WTC11 (cell line): ENCODE results near the gene TTC7B. TPM values are rescaled to one million over a fixed set of nuclear protein-coding genes. Genes with fewer than 3 reads are reported as not detected.

ENCODE experiments used
- ATAC-seq: fragments of 200-7000 bp; cut with Tn5 transposase; 2 replicates; pipeline ENCODE4 v1.10.0; 2021; ENCODE audit warnings: mild to moderate bottlenecking, moderate library complexity
- CTCF ChIA-PET: fragments of 300-600 bp; sonication (Branson Sonifier 250); formaldehyde crosslinking; loops from one replicate; lab custom pipeline; 2021; ENCODE audit warnings: antibody characterized with exemption; lab: Charles Lee
- POLR2A ChIA-PET: fragments of 350-600 bp; sonication (Branson Sonifier 250); formaldehyde crosslinking; loops from one replicate; lab custom pipeline; 2021; ENCODE audit warnings: antibody characterized with exemption; lab: Charles Lee
- DNase-seq: peaks from one replicate; pipeline ENCODE4 v3.0.0; 2021; ENCODE audit warnings: low spot score
- H3K27ac Mint-ChIP-seq: 2 replicates; pipeline ENCODE4 v1.8.0; 2021; ENCODE audit warnings: mixed read lengths
- H3K27me3 Mint-ChIP-seq: 2 replicates; pipeline ENCODE4 v1.8.0; 2021; ENCODE audit warnings: low read depth, mild to moderate bottlenecking, moderate library complexity, mixed read lengths
- H3K36me3 Mint-ChIP-seq: 2 replicates; pipeline ENCODE4 v1.8.0; 2021; ENCODE audit warnings: mixed read lengths
- H3K4me1 Mint-ChIP-seq: 2 replicates; pipeline ENCODE4 v1.8.0; 2022; ENCODE audit warnings: mixed read lengths
- H3K4me3 Mint-ChIP-seq: 2 replicates; pipeline ENCODE4 v1.8.0; 2021; ENCODE audit warnings: mild to moderate bottlenecking, moderate library complexity, mixed read lengths
- H3K9me3 Mint-ChIP-seq: 2 replicates; pipeline ENCODE4 v1.8.0; 2021; ENCODE audit warnings: mixed read lengths
- CBFB ChIP-seq: sonication (generic); formaldehyde crosslinking; IDR thresholded peaks from 2 replicates; pipeline ENCODE4 v1.8.1; 2022; ENCODE audit warnings: mild to moderate bottlenecking, low read depth, missing genetic modification reagents
- EMX1 ChIP-seq: fragments of 250-450 bp; sonication (Bioruptor Pico); IDR thresholded peaks from 2 replicates; pipeline ENCODE4 v1.8.0; 2021; ENCODE audit warnings: mild to moderate bottlenecking
- GABPB1 ChIP-seq: sonication (generic); formaldehyde crosslinking; IDR thresholded peaks from 2 replicates; pipeline ENCODE4 v1.8.1; 2023; ENCODE audit warnings: mild to moderate bottlenecking, missing genetic modification reagents
- OVOL2 ChIP-seq: fragments of 250-450 bp; sonication (Bioruptor Pico); IDR thresholded peaks from 2 replicates; pipeline ENCODE4 v1.9.0; 2021; ENCODE audit warnings: mild to moderate bottlenecking, borderline replicate concordance
- SMAD4 ChIP-seq: sonication (generic); formaldehyde crosslinking; IDR thresholded peaks from 2 replicates; pipeline ENCODE4 v1.8.0; 2022; ENCODE audit warnings: mild to moderate bottlenecking, missing genetic modification reagents
- TEAD1 ChIP-seq: sonication (generic); formaldehyde crosslinking; IDR thresholded peaks from 2 replicates; pipeline ENCODE4 v1.8.0; 2022; ENCODE audit warnings: mild to moderate bottlenecking, missing genetic modification reagents
- TEAD4 ChIP-seq: sonication (generic); formaldehyde crosslinking; IDR thresholded peaks from 2 replicates; pipeline ENCODE4 v1.8.0; 2022; ENCODE audit warnings: mild to moderate bottlenecking, missing genetic modification reagents
- TP53 ChIP-seq: sonication (generic); formaldehyde crosslinking; IDR thresholded peaks from 2 replicates; pipeline ENCODE4 v1.8.1; 2023; ENCODE audit warnings: mild to moderate bottlenecking, missing genetic modification reagents
- ZNF121 ChIP-seq: sonication (generic); formaldehyde crosslinking; IDR thresholded peaks from 2 replicates; pipeline ENCODE4 v1.8.0; 2023; ENCODE audit warnings: missing genetic modification reagents
- ZNF138 ChIP-seq: sonication (generic); formaldehyde crosslinking; conservative IDR thresholded peaks from 2 replicates; pipeline ENCODE4 v1.8.1; 2022; ENCODE audit warnings: mild to moderate bottlenecking, moderate library complexity, missing genetic modification reagents
- ZNF263 ChIP-seq: sonication (generic); formaldehyde crosslinking; IDR thresholded peaks from 2 replicates; pipeline ENCODE4 v1.8.1; 2022; ENCODE audit warnings: low read depth, mild to moderate bottlenecking, moderate library complexity, missing genetic modification reagents
- ZNF317 ChIP-seq: sonication (generic); formaldehyde crosslinking; IDR thresholded peaks from 2 replicates; pipeline ENCODE4 v1.8.1; 2023; ENCODE audit warnings: low read depth, mild to moderate bottlenecking, moderate library complexity, missing genetic modification reagents, borderline replicate concordance
- ZNF423 ChIP-seq: fragments of 250-450 bp; sonication (Bioruptor Pico); IDR thresholded peaks from 2 replicates; pipeline ENCODE4 v2.1.2; 2022; ENCODE audit warnings: mild to moderate bottlenecking, moderate library complexity
- total RNA-seq: library from RNA; stranded (reverse); gene quantifications from 3 replicates; pipeline ENCODE4 v1.2.3, GENCODE V29; 2021
- TF ChIP-seq, protein P1 (sequence below): sonication (generic); formaldehyde crosslinking; IDR thresholded peaks from 2 replicates; pipeline ENCODE4 v1.8.0; 2022; ENCODE audit warnings: missing genetic modification reagents
- TF ChIP-seq, protein P2 (sequence below): fragments of 250-450 bp; sonication (Bioruptor Pico); IDR thresholded peaks from 2 replicates; pipeline ENCODE4 v1.8.0; 2021; ENCODE audit warnings: mild to moderate bottlenecking
- TF ChIP-seq, protein P3 (sequence below): fragments of 200-600 bp; IDR thresholded peaks from 2 replicates; pipeline ENCODE4 v1.8.0; 2022; ENCODE audit warnings: antibody characterized with exemption
- TF ChIP-seq, protein P4 (sequence below): sonication (generic); formaldehyde crosslinking; IDR thresholded peaks from 2 replicates; pipeline ENCODE4 v1.8.0; 2022; ENCODE audit warnings: mild to moderate bottlenecking, missing genetic modification reagents
- TF ChIP-seq, protein P5 (sequence below): sonication (generic); formaldehyde crosslinking; IDR thresholded peaks from 2 replicates; pipeline ENCODE4 v1.8.0; 2023; ENCODE audit warnings: mild to moderate bottlenecking, missing genetic modification reagents
- TF ChIP-seq, protein P6 (sequence below): sonication (generic); formaldehyde crosslinking; IDR thresholded peaks from 2 replicates; pipeline ENCODE4 v1.8.1; 2023; ENCODE audit warnings: mild to moderate bottlenecking, missing genetic modification reagents, moderate library complexity

Gene TTC7B
- total RNA-seq, 1 experiment from 2014 or later, result 27.6 TPM

DNA sequence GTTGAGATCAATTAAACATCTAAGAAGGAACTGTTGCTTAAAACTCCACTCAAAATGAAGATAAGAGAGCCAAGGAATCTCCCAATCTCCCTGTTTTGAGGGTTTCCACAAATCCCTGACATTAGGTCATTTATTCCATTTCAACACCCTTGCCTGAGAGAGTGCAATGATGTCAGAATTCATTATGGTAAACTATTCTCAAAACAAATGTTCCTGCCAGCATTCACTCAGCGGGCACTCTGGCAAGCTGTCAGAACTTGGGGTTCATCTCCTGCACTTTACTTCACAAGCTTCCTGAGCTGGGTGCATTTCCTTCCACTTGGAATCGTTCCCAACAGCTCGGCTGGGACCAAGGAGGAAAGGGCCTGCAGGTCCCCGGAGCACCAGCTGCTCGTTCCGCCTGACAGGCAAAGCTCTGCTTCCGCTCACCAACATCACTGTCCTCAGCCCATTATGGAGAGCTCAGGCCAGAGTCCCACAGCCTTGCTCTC is 117.8 kb downstream of the TTC7B start:
- ChIA-PET POLR2A (no interaction called here), CTCF (interaction anchor here (0.7 to 5.6 kb wide), 18 partner anchors 18 to 422 kb away, joined by 3 to 50 read pairs (median 6); no protein-coding TSS in a partner anchor)
- DNase-seq (no peak), ATAC-seq (no peak)
- Mint-ChIP-seq H3K36me3 (no peaks in the 10 kb centered on the region), H3K4me3 (no peak overlapping the region), H3K27ac (no peak overlapping the region), H3K4me1 (peaks cover 14% of the 10 kb centered on the region), H3K27me3 (no peaks in the 10 kb centered on the region), H3K9me3 (no peaks in the 10 kb centered on the region)
- TF ChIP-seq ZNF263 (CRISPR knock-in tag), result no peak
- no peak for TF ChIP-seq TEAD4 (CRISPR knock-in tag)
- no peak for TF ChIP-seq CBFB (CRISPR knock-in tag)
- TF ChIP-seq, protein P1, sequence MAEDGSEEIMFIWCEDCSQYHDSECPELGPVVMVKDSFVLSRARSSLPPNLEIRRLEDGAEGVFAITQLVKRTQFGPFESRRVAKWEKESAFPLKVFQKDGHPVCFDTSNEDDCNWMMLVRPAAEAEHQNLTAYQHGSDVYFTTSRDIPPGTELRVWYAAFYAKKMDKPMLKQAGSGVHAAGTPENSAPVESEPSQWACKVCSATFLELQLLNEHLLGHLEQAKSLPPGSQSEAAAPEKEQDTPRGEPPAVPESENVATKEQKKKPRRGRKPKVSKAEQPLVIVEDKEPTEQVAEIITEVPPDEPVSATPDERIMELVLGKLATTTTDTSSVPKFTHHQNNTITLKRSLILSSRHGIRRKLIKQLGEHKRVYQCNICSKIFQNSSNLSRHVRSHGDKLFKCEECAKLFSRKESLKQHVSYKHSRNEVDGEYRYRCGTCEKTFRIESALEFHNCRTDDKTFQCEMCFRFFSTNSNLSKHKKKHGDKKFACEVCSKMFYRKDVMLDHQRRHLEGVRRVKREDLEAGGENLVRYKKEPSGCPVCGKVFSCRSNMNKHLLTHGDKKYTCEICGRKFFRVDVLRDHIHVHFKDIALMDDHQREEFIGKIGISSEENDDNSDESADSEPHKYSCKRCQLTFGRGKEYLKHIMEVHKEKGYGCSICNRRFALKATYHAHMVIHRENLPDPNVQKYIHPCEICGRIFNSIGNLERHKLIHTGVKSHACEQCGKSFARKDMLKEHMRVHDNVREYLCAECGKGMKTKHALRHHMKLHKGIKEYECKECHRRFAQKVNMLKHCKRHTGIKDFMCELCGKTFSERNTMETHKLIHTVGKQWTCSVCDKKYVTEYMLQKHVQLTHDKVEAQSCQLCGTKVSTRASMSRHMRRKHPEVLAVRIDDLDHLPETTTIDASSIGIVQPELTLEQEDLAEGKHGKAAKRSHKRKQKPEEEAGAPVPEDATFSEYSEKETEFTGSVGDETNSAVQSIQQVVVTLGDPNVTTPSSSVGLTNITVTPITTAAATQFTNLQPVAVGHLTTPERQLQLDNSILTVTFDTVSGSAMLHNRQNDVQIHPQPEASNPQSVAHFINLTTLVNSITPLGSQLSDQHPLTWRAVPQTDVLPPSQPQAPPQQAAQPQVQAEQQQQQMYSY (CRISPR knock-in tag), result no peak
- TF ChIP-seq OVOL2 (CRISPR knock-in tag), result no peak
- no peak for TF ChIP-seq ZNF138 (CRISPR knock-in tag)

DNA sequence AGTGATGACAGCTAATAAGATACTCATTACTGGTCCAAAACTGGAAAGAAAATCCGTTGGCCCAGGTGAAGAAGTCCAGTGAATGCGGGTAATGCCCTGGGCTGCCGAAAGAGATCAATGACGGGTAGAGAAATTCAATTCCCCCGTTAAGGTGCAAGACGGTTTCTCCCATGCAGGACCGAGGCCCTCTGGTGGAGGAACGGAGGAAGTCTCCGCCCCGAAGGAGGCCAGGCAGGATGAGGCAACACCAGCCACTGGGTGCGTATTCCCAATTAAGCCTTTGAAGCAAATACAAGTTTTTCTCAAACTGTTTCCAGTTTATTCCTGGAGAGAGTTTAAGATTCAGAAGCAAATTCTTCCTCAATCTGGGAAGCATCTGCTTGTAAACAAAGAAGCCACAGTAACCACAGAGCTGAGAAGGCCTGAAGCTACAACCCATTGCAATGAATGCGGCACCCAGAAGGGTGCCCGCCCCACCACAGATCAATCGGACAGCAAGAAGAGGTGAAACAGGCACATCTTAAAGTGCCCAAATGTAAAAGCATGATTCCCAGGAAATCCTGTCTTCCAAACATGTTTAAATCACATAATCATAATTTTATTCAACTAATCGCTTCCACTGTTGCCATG is 118.5 kb downstream of the TTC7B start:
- Mint-ChIP-seq H3K9me3 (no peaks in the 10 kb centered on the region), H3K27me3 (no peaks in the 10 kb centered on the region), H3K27ac (peak overlapping the region; percentile 31), H3K36me3 (no peaks in the 10 kb centered on the region), H3K4me1 (peaks cover 14% of the 10 kb centered on the region), H3K4me3 (no peak overlapping the region)
- ATAC-seq (peak; percentile 93), DNase-seq (peak; percentile 87)
- TF ChIP-seq, protein P2, sequence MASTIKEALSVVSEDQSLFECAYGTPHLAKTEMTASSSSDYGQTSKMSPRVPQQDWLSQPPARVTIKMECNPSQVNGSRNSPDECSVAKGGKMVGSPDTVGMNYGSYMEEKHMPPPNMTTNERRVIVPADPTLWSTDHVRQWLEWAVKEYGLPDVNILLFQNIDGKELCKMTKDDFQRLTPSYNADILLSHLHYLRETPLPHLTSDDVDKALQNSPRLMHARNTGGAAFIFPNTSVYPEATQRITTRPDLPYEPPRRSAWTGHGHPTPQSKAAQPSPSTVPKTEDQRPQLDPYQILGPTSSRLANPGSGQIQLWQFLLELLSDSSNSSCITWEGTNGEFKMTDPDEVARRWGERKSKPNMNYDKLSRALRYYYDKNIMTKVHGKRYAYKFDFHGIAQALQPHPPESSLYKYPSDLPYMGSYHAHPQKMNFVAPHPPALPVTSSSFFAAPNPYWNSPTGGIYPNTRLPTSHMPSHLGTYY (CRISPR knock-in tag), result peak; percentile 40; the same call in 1 of the 2 replicates
- TF ChIP-seq, protein P3, sequence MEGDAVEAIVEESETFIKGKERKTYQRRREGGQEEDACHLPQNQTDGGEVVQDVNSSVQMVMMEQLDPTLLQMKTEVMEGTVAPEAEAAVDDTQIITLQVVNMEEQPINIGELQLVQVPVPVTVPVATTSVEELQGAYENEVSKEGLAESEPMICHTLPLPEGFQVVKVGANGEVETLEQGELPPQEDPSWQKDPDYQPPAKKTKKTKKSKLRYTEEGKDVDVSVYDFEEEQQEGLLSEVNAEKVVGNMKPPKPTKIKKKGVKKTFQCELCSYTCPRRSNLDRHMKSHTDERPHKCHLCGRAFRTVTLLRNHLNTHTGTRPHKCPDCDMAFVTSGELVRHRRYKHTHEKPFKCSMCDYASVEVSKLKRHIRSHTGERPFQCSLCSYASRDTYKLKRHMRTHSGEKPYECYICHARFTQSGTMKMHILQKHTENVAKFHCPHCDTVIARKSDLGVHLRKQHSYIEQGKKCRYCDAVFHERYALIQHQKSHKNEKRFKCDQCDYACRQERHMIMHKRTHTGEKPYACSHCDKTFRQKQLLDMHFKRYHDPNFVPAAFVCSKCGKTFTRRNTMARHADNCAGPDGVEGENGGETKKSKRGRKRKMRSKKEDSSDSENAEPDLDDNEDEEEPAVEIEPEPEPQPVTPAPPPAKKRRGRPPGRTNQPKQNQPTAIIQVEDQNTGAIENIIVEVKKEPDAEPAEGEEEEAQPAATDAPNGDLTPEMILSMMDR, result peak; percentile 86
- TF ChIP-seq, protein P4, sequence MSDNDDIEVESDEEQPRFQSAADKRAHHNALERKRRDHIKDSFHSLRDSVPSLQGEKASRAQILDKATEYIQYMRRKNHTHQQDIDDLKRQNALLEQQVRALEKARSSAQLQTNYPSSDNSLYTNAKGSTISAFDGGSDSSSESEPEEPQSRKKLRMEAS (CRISPR knock-in tag), result peak; percentile 34; the same call in 1 of the 2 replicates
- TF ChIP-seq GABPB1, result peak; percentile 54; the same call in 1 of the 2 replicates
- TF ChIP-seq ZNF121 (CRISPR knock-in tag), result no peak
- no peak for TF ChIP-seq EMX1 (CRISPR knock-in tag)
- TF ChIP-seq TEAD1, result 0 out of 2 replicates have a peak, but pooled peaks have one; percentile 38
- POLR2A ChIA-PET, result no interaction called here
- CTCF ChIA-PET, result interaction anchor here (0.5 to 5.6 kb wide), 29 partner anchors 11 to 421 kb away, joined by 3 to 50 read pairs (median 4); partner anchors contain the start of gene CALM1

DNA sequence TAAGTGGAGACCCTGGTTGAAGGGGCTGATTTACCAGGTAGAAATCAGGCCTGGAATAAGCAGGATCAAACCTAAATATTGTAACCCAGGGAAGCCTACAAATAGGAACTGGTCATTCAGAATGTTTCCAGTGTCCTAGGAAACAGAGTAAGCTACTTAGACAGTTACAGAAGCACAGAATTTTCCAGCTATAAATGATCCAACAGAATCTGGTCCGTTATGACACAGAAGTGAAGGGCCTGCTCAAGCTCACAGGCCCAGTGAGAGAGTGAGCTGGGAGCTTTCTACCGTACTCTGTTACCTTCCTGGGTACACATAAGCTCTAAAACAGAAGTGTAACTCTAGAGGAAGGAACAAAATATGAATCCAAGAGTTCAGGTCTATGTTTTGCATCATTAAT is 119.1 kb downstream of the TTC7B start:
- Mint-ChIP-seq H3K27me3 (no peaks in the 10 kb centered on the region), H3K4me3 (no peak overlapping the region), H3K36me3 (no peaks in the 10 kb centered on the region), H3K4me1 (peaks cover 14% of the 10 kb centered on the region), H3K9me3 (no peaks in the 10 kb centered on the region), H3K27ac (no peak overlapping the region)
- DNase-seq (no peak), ATAC-seq (no peak)
- POLR2A ChIA-PET, result no interaction called here
- CTCF ChIA-PET, result interaction anchor here (0.5 to 5.6 kb wide), 30 partner anchors 11 to 408 kb away, joined by 3 to 50 read pairs (median 4); partner anchors contain the start of gene CALM1
- TF ChIP-seq, protein P5, sequence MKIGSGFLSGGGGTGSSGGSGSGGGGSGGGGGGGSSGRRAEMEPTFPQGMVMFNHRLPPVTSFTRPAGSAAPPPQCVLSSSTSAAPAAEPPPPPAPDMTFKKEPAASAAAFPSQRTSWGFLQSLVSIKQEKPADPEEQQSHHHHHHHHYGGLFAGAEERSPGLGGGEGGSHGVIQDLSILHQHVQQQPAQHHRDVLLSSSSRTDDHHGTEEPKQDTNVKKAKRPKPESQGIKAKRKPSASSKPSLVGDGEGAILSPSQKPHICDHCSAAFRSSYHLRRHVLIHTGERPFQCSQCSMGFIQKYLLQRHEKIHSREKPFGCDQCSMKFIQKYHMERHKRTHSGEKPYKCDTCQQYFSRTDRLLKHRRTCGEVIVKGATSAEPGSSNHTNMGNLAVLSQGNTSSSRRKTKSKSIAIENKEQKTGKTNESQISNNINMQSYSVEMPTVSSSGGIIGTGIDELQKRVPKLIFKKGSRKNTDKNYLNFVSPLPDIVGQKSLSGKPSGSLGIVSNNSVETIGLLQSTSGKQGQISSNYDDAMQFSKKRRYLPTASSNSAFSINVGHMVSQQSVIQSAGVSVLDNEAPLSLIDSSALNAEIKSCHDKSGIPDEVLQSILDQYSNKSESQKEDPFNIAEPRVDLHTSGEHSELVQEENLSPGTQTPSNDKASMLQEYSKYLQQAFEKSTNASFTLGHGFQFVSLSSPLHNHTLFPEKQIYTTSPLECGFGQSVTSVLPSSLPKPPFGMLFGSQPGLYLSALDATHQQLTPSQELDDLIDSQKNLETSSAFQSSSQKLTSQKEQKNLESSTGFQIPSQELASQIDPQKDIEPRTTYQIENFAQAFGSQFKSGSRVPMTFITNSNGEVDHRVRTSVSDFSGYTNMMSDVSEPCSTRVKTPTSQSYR (CRISPR knock-in tag), result no peak
- TF ChIP-seq, protein P6, sequence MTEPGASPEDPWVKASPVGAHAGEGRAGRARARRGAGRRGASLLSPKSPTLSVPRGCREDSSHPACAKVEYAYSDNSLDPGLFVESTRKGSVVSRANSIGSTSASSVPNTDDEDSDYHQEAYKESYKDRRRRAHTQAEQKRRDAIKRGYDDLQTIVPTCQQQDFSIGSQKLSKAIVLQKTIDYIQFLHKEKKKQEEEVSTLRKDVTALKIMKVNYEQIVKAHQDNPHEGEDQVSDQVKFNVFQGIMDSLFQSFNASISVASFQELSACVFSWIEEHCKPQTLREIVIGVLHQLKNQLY (CRISPR knock-in tag), result no peak
- TF ChIP-seq, protein P2 (CRISPR knock-in tag), result no peak
- TF ChIP-seq ZNF423 (CRISPR knock-in tag) (no peak), ZNF121 (CRISPR knock-in tag) (no peak), ZNF317 (CRISPR knock-in tag) (no peak), TP53 (CRISPR knock-in tag) (no peak), SMAD4 (CRISPR knock-in tag) (no peak)
